HL-60 (cell line): ENCODE measurements around the gene TM4SF18.

Experiments used
- GABPA ChIP-seq: IDR thresholded peaks from 2 replicates; pipeline ENCODE4 v1.6.1; 2012; ENCODE audit warnings: low read depth
- SPI1 ChIP-seq: IDR thresholded peaks from 2 replicates; pipeline ENCODE4 v1.6.1; 2012; ENCODE audit warnings: low read depth, mild to moderate bottlenecking, borderline replicate concordance
- TF ChIP-seq, protein P1 (sequence below): IDR thresholded peaks from one replicate; pipeline ENCODE4 v1.5.1; 2011; ENCODE audit warnings: low read length, control low read depth, inconsistent platforms; ENCODE audit not compliant: insufficient read depth

DNA sequence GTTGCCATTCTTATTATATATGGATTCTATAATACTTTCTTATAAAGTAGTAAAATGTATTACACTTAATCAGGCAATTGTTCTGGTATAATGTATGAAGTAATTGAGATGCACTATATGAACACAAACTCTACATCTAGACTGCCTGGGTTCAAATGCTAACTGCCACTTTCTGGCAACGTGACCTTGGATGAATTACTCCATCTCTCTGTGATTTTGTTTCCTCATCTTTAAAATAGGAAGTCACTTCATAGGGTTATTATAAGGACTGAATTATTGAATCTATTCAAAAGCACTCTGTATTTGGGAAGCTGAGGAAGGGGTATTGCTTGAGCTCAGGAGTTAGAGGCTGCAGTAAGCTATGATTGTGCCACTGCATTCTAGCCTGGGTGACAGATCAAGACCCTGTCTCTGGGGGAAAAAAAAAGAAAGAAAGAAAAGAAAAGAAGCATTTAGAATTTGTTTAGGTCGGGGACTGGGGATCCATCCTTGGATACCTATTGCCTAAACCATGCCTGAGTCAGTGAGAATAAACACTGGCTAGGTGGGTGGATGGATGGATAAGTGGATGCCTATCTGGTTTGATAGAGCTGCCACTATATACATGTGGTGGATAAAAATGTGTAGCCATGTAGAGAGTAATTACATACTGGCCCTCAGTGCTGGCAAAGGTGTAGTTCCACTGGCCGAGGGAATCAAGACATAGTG is 41.5 kb upstream of the TM4SF18 start:
- TF ChIP-seq, protein P1, sequence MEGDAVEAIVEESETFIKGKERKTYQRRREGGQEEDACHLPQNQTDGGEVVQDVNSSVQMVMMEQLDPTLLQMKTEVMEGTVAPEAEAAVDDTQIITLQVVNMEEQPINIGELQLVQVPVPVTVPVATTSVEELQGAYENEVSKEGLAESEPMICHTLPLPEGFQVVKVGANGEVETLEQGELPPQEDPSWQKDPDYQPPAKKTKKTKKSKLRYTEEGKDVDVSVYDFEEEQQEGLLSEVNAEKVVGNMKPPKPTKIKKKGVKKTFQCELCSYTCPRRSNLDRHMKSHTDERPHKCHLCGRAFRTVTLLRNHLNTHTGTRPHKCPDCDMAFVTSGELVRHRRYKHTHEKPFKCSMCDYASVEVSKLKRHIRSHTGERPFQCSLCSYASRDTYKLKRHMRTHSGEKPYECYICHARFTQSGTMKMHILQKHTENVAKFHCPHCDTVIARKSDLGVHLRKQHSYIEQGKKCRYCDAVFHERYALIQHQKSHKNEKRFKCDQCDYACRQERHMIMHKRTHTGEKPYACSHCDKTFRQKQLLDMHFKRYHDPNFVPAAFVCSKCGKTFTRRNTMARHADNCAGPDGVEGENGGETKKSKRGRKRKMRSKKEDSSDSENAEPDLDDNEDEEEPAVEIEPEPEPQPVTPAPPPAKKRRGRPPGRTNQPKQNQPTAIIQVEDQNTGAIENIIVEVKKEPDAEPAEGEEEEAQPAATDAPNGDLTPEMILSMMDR: no peak
- TF ChIP-seq SPI1 (no peak; the same call in 1 of the 2 replicates), GABPA (no peak)
